Suprapubic skin (tissue), 4 donors: ENCODE results near the gene NYAP2. TPM values are rescaled to one million over a fixed set of nuclear protein-coding genes. Genes with fewer than 3 reads are reported as not detected.

ENCODE experiments used
- DNase-seq, 2 donors: peaks; one replicate each; pipeline ENCODE4 v3.0.0-alpha.2; 2019; ENCODE audit warnings: low spot score in 2 of 2
- H3K27ac ChIP-seq: fragments of 200-600 bp; sonication (generic); one replicate; pipeline ENCODE4 v1.5.1; 2019
- H3K27me3 ChIP-seq: fragments of 200-600 bp; sonication (generic); one replicate; pipeline ENCODE4 v1.5.1; 2019
- H3K36me3 ChIP-seq: fragments of 200-600 bp; sonication (generic); one replicate; pipeline ENCODE4 v1.5.1; 2019
- H3K4me1 ChIP-seq: fragments of 200-600 bp; sonication (generic); one replicate; pipeline ENCODE4 v1.5.1; 2019
- H3K4me3 ChIP-seq: fragments of 200-600 bp; sonication (generic); one replicate; pipeline ENCODE4 v1.5.1; 2019; ENCODE audit warnings: mild to moderate bottlenecking
- H3K9me3 ChIP-seq: fragments of 200-600 bp; sonication (generic); one replicate; pipeline ENCODE4 v1.5.1; 2019
- CTCF ChIP-seq, 2 donors: fragments of 200-600 bp in 1 of 2; fragments of 450-650 bp in 1 of 2; sonication (generic) in 1 of 2; IDR thresholded peaks; one replicate each; pipeline ENCODE4 v1.5.1; 2016 to 2019; ENCODE audit warnings: antibody characterized with exemption in 2 of 2, mild to moderate bottlenecking in 1 of 2, moderate library complexity in 1 of 2
- EP300 ChIP-seq: sonication (generic); formaldehyde crosslinking; IDR thresholded peaks from one replicate; pipeline ENCODE4 v1.6.1; 2017; ENCODE audit warnings: antibody characterized with exemption
- POLR2A ChIP-seq, 2 donors: fragments of 450-650 bp; IDR thresholded peaks; one replicate each; pipeline ENCODE4 v1.6.1; 2017; ENCODE audit warnings: antibody characterized with exemption in 2 of 2, mild to moderate bottlenecking in 2 of 2, moderate library complexity in 2 of 2
- POLR2AphosphoS5 ChIP-seq, 3 donors: sonication (generic); formaldehyde crosslinking; IDR thresholded peaks; one replicate each; pipeline ENCODE4 v1.6.1; 2017; ENCODE audit warnings: antibody characterized with exemption in 3 of 3
- WGBS: methylation state at CpG from one replicate; pipeline ENCODE4 v1.1.5; 2018; 5-methylcytosine and 5-hydroxymethylcytosine counted together
- total RNA-seq, 4 donors: library from RNA; depleted of rRNA; stranded (reverse); fragments of >200 nt; gene quantifications; one replicate each; pipeline ENCODE4 v1.1.0, GENCODE V29; 2016

Gene NYAP2
- total RNA-seq, 4 donors from 2014 or later = 0.11 TPM; not detected in 3

- no peaks in the 10 kb centered on the region for H3K4me1 ChIP-seq
Measured at GRCh38 chr2:225512876-225513540, 113.5 kb downstream of the NYAP2 start.

GRCh38 chr2:225515033-225515432 lies 115.5 kb downstream of the NYAP2 start:
- TF ChIP-seq POLR2AphosphoS5 (IDR thresholded peaks at IDR 0.05) = no peak
- TF ChIP-seq CTCF (IDR thresholded peaks at IDR 0.05) = no peak
- TF ChIP-seq EP300 = no peak
- TF ChIP-seq POLR2A (IDR thresholded peaks at IDR 0.05) = no peak
- Histone ChIP-seq H3K27me3 (no peaks in the 10 kb centered on the region), H3K36me3 (no peaks in the 10 kb centered on the region), H3K4me3 (no peak overlapping the region), H3K4me1 (no peaks in the 10 kb centered on the region), H3K9me3 (no peaks in the 10 kb centered on the region), H3K27ac (no peak overlapping the region)
- DNase-seq = no peak

More at GRCh38 chr2:225512876-225513540, 113.5 kb downstream of the NYAP2 start:
- H3K9me3 ChIP-seq = no peaks in the 10 kb centered on the region
- H3K27ac ChIP-seq = no peak overlapping the region
- 83% methylated on average over 9 of the region's 9 CpGs for WGBS
- no peak overlapping the region for H3K4me3 ChIP-seq
- H3K27me3 ChIP-seq = no peaks in the 10 kb centered on the region
- TF ChIP-seq POLR2AphosphoS5 (IDR thresholded peaks at IDR 0.05) (no peak), EP300 (no peak), POLR2A (IDR thresholded peaks at IDR 0.05) (no peak), CTCF (IDR thresholded peaks at IDR 0.05) (no peak)
- DNase-seq = no peak
- H3K36me3 ChIP-seq = no peaks in the 10 kb centered on the region

GRCh38 chr2:225526760-225527390 lies 127.4 kb downstream of the NYAP2 start:
- H3K36me3 ChIP-seq = no peaks in the 10 kb centered on the region
- H3K9me3 ChIP-seq = no peaks in the 10 kb centered on the region
- H3K4me1 ChIP-seq = no peaks in the 10 kb centered on the region
- no peak overlapping the region for H3K4me3 ChIP-seq
- no peak for TF ChIP-seq EP300
- TF ChIP-seq POLR2AphosphoS5 (IDR thresholded peaks at IDR 0.05) = no peak
- no peak for TF ChIP-seq CTCF (IDR thresholded peaks at IDR 0.05)
- TF ChIP-seq POLR2A (IDR thresholded peaks at IDR 0.05) = no peak
- no peak overlapping the region for H3K27ac ChIP-seq
- 70% methylated on average over 4 of the region's 4 CpGs for WGBS
- no peak for DNase-seq
- H3K27me3 ChIP-seq = no peaks in the 10 kb centered on the region

GRCh38 chr2:225531559-225531958 lies 132.0 kb downstream of the NYAP2 start:
- H3K27me3 ChIP-seq = no peaks in the 10 kb centered on the region
- no peaks in the 10 kb centered on the region for H3K9me3 ChIP-seq
- DNase-seq = no peak
- no peaks in the 10 kb centered on the region for H3K36me3 ChIP-seq
- no peak overlapping the region for H3K27ac ChIP-seq
- 43% methylated on average over 3 of the region's 3 CpGs for WGBS
- H3K4me3 ChIP-seq = no peak overlapping the region
- no peak for TF ChIP-seq POLR2AphosphoS5 (IDR thresholded peaks at IDR 0.05)
- TF ChIP-seq POLR2A (IDR thresholded peaks at IDR 0.05) = no peak
- no peaks in the 10 kb centered on the region for H3K4me1 ChIP-seq

GRCh38 chr2:225532096-225532495 lies 132.6 kb downstream of the NYAP2 start:
- Histone ChIP-seq H3K27me3 (no peaks in the 10 kb centered on the region), H3K27ac (no peak overlapping the region), H3K9me3 (no peaks in the 10 kb centered on the region), H3K36me3 (no peaks in the 10 kb centered on the region), H3K4me1 (no peaks in the 10 kb centered on the region), H3K4me3 (no peak overlapping the region)
- 85% methylated on average over 1 of the region's 1 CpG for WGBS
- no peak for DNase-seq
- TF ChIP-seq POLR2AphosphoS5 (IDR thresholded peaks at IDR 0.05) (no peak), CTCF (IDR thresholded peaks at IDR 0.05) (no peak), EP300 (no peak), POLR2A (IDR thresholded peaks at IDR 0.05) (no peak)
